Motor neuron (in vitro differentiated cells): ENCODE results near the gene RPS6KA3. TPM values are rescaled to one million over a fixed set of nuclear protein-coding genes. Genes with fewer than 3 reads are reported as not detected.

Experiments used
- ATAC-seq, 8 experiments: fragments of 200-7000 bp; cut with Tn5 transposase; replicated peaks in 6 of 8; 2 replicates each; pipeline ENCODE4 v1.8.0; 2021; ENCODE audit warnings: mild to moderate bottlenecking in 8 of 8, moderate library complexity in 8 of 8
- H3K27ac ChIP-seq, 2 donors: fragments of 250-450 bp; sonication (Bioruptor Pico); 2 replicates each; pipeline ENCODE4 v1.9.0; 2021; ENCODE audit warnings: antibody characterized with exemption in 2 of 2, mild to moderate bottlenecking in 2 of 2, moderate library complexity in 1 of 2
- H3K4me1 ChIP-seq, 2 donors: fragments of 250-450 bp; sonication (Bioruptor Pico); replicated peaks in 1 of 2; 2 replicates each; pipeline ENCODE4 v1.6.1; 2021; ENCODE audit warnings: antibody characterized with exemption in 2 of 2, mild to moderate bottlenecking in 2 of 2, moderate library complexity in 1 of 2
- H3K4me3 ChIP-seq, 5 donors: fragments of 250-450 bp; sonication (Bioruptor Pico); 2 replicates each; pipeline ENCODE4 v1.9.0; 2021; ENCODE audit warnings: antibody characterized with exemption in 5 of 5, mild to moderate bottlenecking in 5 of 5, moderate library complexity in 4 of 5
- WGBS, 10 experiments: fragments of 450-650 bp; shearing (Covaris generic); methylation state at CpG; one replicate each; pipeline ENCODE4 v1.0.0; 2022; 5-methylcytosine and 5-hydroxymethylcytosine counted together
- in situ Hi-C, 9 experiments: fragments of 400-800 bp; cut with MboI; loops; one replicate each; pipeline ENCODE4 v1.15.0; 2021; ENCODE audit warnings: low sequenced_read_pairs in 9 of 9, low pct_unique_long_range_greater_than_20kb in 2 of 9; ENCODE audit not compliant: unreplicated experiment in 9 of 9
- total RNA-seq, 8 experiments: library from RNA; unstranded; fragments of 300-600 nt; gene quantifications; 2 replicates each; pipeline versions ENCODE4 v1.2.3 to v1.2.4, GENCODE V29; 2022

The RPS6KA3 gene
- 10 to 100 TPM in 7 of 8 experiments, 1 to 10 TPM in 1; 9.1 to 38.7 (median 18.2) TPM for total RNA-seq

GRCh38 chrX:20266810-20267606 lies at the start of gene RPS6KA3:
Gene RPS6KA3, minus strand, starts transcription at chrX:20266909. Its CDS starts 277 bp downstream, at chrX:20266632.
- in situ Hi-C loops: loop anchor here in 3 of 9 experiments (25.0 kb wide), 1 partner anchor 170 kb away; no protein-coding TSS in a partner anchor
- Histone ChIP-seq H3K4me1 (peaks cover 6 to 12% of the 10 kb centered on the region in 2 donors), H3K4me3 (peak within 1 kb of the TSS; percentile 50 to 81 (median 64)), H3K27ac (peak within 1 kb of the TSS; percentile 81 to 83)
- no CpG with 5 or more reads among the region's 77 CpGs for WGBS, 10 experiments
- ATAC-seq: peak; percentile 80 to 92 (median 87)

GRCh38 chrX:20315140-20315539 lies 48.4 kb upstream of the RPS6KA3 start:
- Histone ChIP-seq H3K4me1 (no peaks in the 10 kb centered on the region), H3K27ac (no peak overlapping the region), H3K4me3 (no peak overlapping the region)
- 35 to 100% (median 61%) methylated on average over 1 to 2 of the region's 2 CpGs; no CpG with 5 or more reads in 2 of the 10 experiments for WGBS, 10 experiments
- in situ Hi-C loops: no loop called here
- no peak for ATAC-seq

GRCh38 chrX:20313899-20314298 lies 47.2 kb upstream of the RPS6KA3 start:
- H3K4me3 ChIP-seq: no peak overlapping the region
- H3K27ac ChIP-seq: no peak overlapping the region
- no peaks in the 10 kb centered on the region for H3K4me1 ChIP-seq
- WGBS, 10 experiments: 71 to 100% methylated on average over 1 of the region's 1 CpG; no CpG with 5 or more reads in 8 of the 10 experiments
- ATAC-seq: no peak
- in situ Hi-C loops: no loop called here

- in situ Hi-C loops: no loop called here
- 67 to 88% methylated on average over 1 of the region's 1 CpG; no CpG with 5 or more reads in 8 of the 10 experiments for WGBS, 10 experiments
- no peak for ATAC-seq
- no peak overlapping the region for H3K27ac ChIP-seq
- H3K4me1 ChIP-seq: no peaks in the 10 kb centered on the region
- H3K4me3 ChIP-seq: no peak overlapping the region
Measured at GRCh38 chrX:20312018-20312417, 45.3 kb upstream of the RPS6KA3 start.

GRCh38 chrX:20311505-20311904 lies 44.8 kb upstream of the RPS6KA3 start:
- ATAC-seq: no peak
- H3K27ac ChIP-seq: no peak overlapping the region
- H3K4me1 ChIP-seq: no peaks in the 10 kb centered on the region
- WGBS, 10 experiments: 33 to 100% (median 73%) methylated on average over 1 to 2 of the region's 2 CpGs; no CpG with 5 or more reads in 4 of the 10 experiments
- H3K4me3 ChIP-seq: no peak overlapping the region
- in situ Hi-C loops: no loop called here

- Histone ChIP-seq H3K4me1 (no peaks in the 10 kb centered on the region), H3K27ac (no peak overlapping the region), H3K4me3 (no peak overlapping the region)
- ATAC-seq: peak in 2 of 8 experiments; percentile 49 to 79
- in situ Hi-C loops: no loop called here
- WGBS, 10 experiments: 8 to 52% (median 28%) methylated on average over 2 to 4 of the region's 8 CpGs; no CpG with 5 or more reads in 6 of the 10 experiments
Measured at GRCh38 chrX:20309806-20310205, 43.1 kb upstream of the RPS6KA3 start.

GRCh38 chrX:20306668-20307067 lies 40.0 kb upstream of the RPS6KA3 start:
- no peaks in the 10 kb centered on the region for H3K4me1 ChIP-seq
- no peak overlapping the region for H3K27ac ChIP-seq
- 50% methylated on average over 3 of the region's 3 CpGs; no CpG with 5 or more reads in 9 of the 10 experiments for WGBS, 10 experiments
- in situ Hi-C loops: no loop called here
- H3K4me3 ChIP-seq: no peak overlapping the region
- ATAC-seq: no peak

- in situ Hi-C loops: no loop called here
- Histone ChIP-seq H3K27ac (no peak overlapping the region), H3K4me1 (no peaks in the 10 kb centered on the region), H3K4me3 (no peak overlapping the region)
- ATAC-seq: no peak
- 57 to 92% (median 86%) methylated on average over 1 to 5 of the region's 5 CpGs; no CpG with 5 or more reads in 5 of the 10 experiments for WGBS, 10 experiments
Measured at GRCh38 chrX:20300822-20301221, 34.1 kb upstream of the RPS6KA3 start.

- Histone ChIP-seq H3K4me3 (no peak overlapping the region), H3K27ac (no peak overlapping the region), H3K4me1 (no peaks in the 10 kb centered on the region)
- in situ Hi-C loops: no loop called here
- WGBS, 10 experiments: 75 to 100% (median 90%) methylated on average over 1 to 2 of the region's 2 CpGs; no CpG with 5 or more reads in 7 of the 10 experiments
- ATAC-seq: no peak
Measured at GRCh38 chrX:20294957-20295356, 28.2 kb upstream of the RPS6KA3 start.

GRCh38 chrX:20294284-20294683 lies 27.6 kb upstream of the RPS6KA3 start:
- in situ Hi-C loops: no loop called here
- H3K4me1 ChIP-seq: no peaks in the 10 kb centered on the region
- no peak for ATAC-seq

GRCh38 chrX:20285511-20285910 lies 18.8 kb upstream of the RPS6KA3 start:
- Histone ChIP-seq H3K27ac (no peak overlapping the region), H3K4me1 (no peaks in the 10 kb centered on the region), H3K4me3 (no peak overlapping the region)
- WGBS, 10 experiments: 0 to 86% (median 50%) methylated on average over 1 to 2 of the region's 2 CpGs; no CpG with 5 or more reads in 4 of the 10 experiments
- peak in 2 of 8 experiments; percentile 76 for ATAC-seq
- in situ Hi-C loops: no loop called here

More at GRCh38 chrX:20294284-20294683, 27.6 kb upstream of the RPS6KA3 start:
- Histone ChIP-seq H3K4me3 (no peak overlapping the region), H3K27ac (no peak overlapping the region)

GRCh38 chrX:20284992-20285391 lies 18.3 kb upstream of the RPS6KA3 start:
- in situ Hi-C loops: no loop called here
- no peak for ATAC-seq
- 78% methylated on average over 1 of the region's 1 CpG; no CpG with 5 or more reads in 9 of the 10 experiments for WGBS, 10 experiments
- Histone ChIP-seq H3K4me3 (no peak overlapping the region), H3K4me1 (no peaks in the 10 kb centered on the region), H3K27ac (no peak overlapping the region)

GRCh38 chrX:20284444-20284843 lies 17.7 kb upstream of the RPS6KA3 start:
- Histone ChIP-seq H3K4me1 (no peaks in the 10 kb centered on the region), H3K4me3 (no peak overlapping the region), H3K27ac (no peak overlapping the region)
- WGBS, 10 experiments: 0 to 100% (median 67%) methylated on average over 1 of the region's 1 CpG; no CpG with 5 or more reads in 7 of the 10 experiments
- no peak for ATAC-seq
- in situ Hi-C loops: no loop called here
